GM19023 (cell line): ENCODE measurements around the gene MAN1C1.

Source experiments
- ATAC-seq: cut with Tn5 transposase; IDR thresholded peaks from one replicate; pipeline ENCODE4 v1.9.1; 2021; ENCODE audit warnings: mild to moderate bottlenecking, moderate library complexity; ENCODE audit not compliant: unreplicated experiment

Gene MAN1C1

DNA sequence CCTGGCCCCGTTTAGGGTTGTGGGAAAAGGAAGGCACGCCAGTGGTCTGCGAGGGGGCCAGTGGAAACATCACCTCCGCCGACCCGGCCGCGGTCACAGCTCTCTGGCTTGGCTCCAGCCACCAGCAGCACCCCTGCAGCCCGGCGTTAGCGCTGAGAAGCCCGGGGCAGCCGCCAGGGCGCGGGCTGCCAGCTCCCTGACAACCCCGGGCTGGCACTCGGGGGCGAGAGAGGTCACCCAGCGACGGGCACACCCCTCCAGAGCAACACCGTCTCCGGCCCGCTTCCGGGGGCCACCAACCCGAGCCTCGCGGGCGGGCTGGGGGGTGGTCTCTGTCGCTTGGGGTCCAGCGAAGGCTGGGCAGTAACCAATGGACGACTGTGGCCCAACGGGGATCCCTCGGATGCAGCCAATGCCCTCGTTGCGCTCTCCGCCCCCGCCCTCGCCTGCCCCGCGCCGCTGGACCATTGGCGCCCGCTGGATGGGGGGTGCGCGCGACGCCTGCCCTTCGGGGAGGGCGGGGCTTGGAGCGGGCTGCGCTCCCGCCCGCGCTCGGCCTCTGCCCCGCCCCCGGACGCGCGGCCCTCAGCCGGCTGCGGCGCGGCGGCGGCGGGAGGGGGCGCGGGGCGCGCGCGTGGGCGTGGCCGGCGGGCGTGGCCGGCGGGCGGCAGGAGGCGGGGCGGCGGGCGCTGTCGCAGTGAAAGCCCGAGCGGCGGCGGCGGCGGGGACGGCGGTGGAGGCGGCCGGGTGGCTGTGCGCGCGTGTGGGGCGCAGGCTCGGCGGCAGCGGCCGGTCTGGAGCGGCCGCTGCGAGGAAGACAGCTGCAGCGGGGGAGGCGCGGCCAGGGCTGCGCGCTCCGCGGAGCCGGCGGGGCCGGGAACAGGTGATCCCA is at the start of gene MAN1C1:
Gene MAN1C1, plus strand, starts transcription at position 697 of the 892 bp plus-strand sequence. CDS start 1,007 bp downstream, outside the sequence.
- ATAC-seq, result peak; percentile 63

GRCh38 chr1:25567710-25568089 is 48.9 kb upstream of the MAN1C1 start:
- ATAC-seq, result no peak

- no peak for ATAC-seq
Observed at GRCh38 chr1:25568090-25568833, 48.3 kb upstream of the MAN1C1 start.

- ATAC-seq, result no peak
Observed at GRCh38 chr1:25568834-25569596, 47.6 kb upstream of the MAN1C1 start.

DNA sequence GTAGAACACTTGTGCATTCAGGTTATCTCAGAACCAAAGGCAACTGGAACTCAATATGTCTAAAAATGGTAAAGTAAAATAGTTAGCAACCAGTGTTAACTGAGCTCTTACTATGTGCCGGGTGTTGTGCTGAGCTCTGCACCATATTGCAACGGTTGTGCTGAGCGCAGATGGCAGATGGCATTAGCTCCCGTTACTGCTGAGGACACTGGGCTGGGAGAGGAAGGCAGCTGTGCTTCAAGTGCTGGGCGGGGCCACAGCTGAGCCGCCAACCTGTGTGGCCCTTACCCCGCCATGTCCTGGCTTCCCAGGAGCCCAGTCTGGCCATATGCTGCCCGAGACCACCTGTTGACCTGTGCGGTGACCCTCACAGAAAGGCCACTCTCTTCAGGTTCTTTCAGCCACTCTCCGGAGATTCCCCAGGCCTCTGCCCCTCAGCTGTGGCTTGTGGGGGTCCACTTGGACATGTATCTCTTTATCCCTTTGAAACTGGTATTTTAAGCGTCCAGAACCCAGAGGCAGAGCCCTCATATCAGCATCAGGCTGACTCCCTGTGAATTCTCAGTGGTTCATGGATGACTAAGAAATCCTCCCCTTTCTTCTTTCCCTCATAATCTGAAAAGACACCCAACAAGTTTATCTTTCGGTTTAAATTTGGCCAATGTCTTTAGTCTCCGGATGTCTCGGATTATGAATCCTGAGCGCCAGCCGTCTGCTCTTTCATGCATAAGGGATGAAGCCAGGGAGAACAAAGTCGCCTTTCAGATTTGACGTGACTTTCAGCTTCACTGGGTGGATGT is 46.8 kb upstream of the MAN1C1 start:
- ATAC-seq, result no peak

- no peak for ATAC-seq
Observed at GRCh38 chr1:25570798-25571521, 45.6 kb upstream of the MAN1C1 start.

GRCh38 chr1:25571522-25571970 is 45.0 kb upstream of the MAN1C1 start:
- ATAC-seq, result no peak

DNA sequence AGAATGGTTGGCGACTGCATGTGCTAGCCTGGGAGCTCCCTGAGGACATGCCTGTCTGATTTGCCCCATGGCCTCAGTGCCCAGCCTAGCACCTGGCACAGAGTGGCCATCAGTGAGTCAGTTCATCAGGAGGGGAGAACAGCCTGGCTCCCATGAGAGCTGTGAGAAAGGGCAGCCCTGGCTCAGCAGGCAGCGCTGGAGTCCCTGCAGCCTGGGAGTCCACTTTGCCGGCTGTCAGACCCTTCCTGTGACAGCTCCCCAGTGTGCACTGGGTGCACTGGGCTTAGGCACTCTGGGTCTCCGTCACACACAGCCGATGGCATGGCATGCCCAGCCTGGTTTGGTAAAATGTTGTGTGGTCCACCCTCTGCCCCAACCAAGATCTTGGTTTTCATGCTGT is 44.5 kb upstream of the MAN1C1 start:
- no peak for ATAC-seq

DNA sequence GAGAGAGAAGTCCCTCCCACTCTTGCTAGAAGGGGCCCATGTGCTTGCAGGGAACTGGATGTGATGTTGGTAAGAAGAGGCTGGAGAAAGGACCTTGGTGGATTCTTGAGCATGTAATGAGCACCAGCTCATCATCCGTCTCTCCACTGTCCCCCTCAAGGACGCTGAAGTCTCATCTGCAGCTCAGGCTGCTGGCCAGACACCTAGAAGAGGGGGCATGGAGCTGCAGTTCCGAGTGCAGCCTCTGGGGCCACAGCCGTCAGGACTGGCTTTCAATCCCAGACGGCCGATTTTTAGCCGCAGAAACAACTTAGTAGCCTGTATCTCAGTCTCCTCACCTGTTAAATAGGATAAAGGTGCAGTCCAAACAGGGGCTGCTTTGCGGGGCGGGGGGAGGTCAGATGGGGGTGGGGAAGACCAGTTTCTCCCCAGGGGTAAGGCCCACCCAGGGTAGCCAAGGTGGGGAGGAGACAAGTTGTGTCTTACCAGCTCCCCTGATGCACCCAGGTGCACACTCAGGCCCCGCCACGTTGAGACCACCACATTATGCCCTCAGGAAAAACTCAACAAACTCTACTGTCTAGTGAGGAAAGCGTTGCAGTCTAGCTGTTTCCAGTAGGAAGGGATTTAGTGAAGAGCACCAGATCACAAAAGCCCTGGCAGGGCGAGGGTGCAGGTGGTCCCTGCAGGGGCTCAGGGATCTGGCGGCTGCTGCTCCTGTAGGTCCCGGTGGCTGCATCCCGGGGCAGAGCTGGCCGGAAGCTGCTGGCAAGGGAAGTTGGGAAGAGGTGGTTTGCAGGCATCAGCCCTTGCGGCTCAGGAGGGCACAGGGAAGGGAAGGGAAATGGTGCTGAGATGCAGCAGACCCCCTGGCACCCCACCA is 43.6 kb upstream of the MAN1C1 start:
- no peak for ATAC-seq

- ATAC-seq, result no peak
Observed at GRCh38 chr1:25573591-25573930, 43.0 kb upstream of the MAN1C1 start.

DNA sequence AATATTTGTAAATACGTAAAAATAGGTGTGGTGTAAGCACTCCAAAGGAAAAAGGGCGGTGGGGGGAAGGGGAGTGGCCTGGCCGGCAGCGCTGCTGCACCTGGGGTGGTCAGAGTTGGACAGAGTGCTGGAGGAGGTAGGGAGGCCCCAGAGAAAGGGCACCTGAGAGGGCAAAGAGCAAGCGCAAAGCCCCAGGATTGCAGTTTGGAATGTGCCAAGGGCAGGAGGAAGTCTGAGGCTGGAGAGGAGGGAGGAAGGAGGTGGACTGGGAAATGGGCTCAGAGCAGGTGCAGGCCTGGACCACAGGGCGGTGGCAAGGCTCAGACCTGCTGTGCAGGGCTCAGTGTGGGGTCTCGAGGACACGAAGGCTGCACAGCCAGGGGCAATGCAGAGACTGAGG is 42.6 kb upstream of the MAN1C1 start:
- no peak for ATAC-seq

- no peak for ATAC-seq
Observed at GRCh38 chr1:25575191-25575590, 41.4 kb upstream of the MAN1C1 start.

DNA sequence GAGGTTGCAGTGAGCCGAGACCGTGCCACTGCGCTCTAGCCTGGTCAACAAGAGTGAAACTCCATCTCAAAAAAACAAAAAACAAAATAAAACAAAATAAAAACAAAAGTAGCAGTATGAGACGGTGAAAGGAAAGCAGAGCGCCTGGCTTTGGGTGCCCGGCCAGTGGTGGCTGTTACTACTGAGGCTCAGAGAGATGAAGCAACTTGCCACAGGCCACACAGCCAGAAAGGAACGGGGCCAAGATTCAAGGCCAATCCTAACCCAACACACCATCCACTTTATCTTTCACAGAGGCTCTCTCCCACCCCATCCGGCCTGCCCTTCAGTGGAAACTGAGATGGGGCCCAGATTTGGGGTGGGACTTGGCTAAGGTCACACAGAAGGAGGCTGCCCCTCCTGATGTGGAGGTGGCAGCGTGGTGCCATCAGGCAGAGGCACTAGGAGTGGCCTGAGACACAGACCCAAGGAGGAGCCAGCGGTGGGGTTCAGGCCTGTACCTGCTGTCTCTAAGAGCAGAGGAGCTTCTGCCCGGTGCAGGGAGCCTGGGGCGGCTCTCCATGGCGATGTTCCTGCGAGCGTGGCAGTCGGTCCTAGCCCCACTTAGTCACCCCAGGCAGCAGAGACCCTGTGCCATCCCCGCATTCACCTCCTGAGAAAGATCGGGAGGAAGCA is 40.0 kb upstream of the MAN1C1 start:
- no peak for ATAC-seq

- ATAC-seq, result no peak
Observed at GRCh38 chr1:25577134-25577920, 39.3 kb upstream of the MAN1C1 start.

DNA sequence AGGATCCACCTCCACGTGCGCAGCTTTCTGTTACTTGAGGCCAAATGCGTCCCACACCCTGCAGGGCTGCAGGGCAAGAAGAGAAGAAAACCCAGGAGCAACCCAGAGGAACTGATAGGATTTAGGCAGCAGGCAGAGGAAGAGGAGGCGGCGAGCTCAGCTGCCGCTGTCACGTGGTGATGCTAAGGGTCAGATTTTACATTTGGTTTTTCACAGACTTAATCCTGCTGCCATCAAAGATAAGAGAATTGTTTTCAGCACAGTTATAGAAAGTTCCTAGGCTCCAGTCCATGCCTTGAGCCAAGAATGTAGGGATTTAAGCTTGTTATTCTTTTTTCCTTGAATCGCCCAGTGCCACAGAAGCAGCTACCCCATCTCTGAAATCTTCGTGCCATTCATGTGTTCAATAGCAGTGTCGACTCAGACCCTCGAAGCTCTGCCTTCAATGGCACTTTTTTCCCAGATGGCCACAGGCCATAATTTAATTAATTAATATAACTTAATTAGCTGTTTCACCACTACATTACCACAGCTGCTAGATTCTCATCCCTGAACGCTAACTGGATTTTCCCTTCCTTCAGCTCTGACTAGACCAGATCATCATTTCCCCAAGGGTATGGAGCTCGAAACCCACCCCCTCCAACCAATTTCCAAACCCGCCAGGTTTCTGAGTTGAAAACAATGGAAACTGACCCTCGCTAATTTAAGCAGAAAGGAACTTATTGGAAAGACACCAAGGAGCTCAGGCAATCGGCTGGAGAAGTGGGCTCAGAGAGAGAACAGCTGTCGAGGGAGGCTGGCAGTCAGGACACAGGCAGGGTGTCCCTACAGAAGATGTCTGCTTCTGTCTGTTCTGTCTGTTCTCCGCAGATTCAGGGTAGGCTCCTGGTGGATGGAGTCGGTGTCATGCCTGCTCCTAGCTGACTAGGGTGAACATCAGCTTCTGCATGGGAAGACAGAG is 37.0 kb upstream of the MAN1C1 start:
- no peak for ATAC-seq

DNA sequence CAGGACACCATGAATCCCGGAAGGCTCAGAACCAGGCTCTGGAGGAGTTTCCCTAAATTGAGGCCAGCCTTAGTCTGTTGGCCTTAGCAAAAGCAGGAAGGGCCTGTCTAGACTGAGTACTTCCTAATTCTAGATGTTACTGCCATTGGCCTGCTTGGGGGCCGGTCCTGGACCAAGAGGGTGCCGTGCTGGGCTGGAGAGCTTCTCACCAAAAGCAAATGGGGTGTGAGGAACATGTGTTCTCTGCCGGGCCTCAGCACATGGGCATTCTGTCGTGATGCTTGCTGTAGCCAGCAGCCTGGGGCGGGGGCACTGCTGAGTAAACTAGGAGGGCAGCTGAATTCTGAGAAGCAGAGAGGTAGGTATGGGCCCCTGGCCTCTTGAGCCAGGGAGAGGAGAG is 35.7 kb upstream of the MAN1C1 start:
- ATAC-seq, result no peak
